SU-DHL-6 (cell line): ENCODE data around the gene INSR.

Experiments used
- H2AFZ ChIP-seq: fragments of 200-600 bp; sonication (generic); 2 replicates; pipeline ENCODE4 v1.6.1; 2014; ENCODE audit warnings: low read depth, mild to moderate bottlenecking, moderate library complexity, mixed read lengths, antibody characterized with exemption, low read length; ENCODE audit not compliant: severe bottlenecking
- H3F3A ChIP-seq: fragments of 200-600 bp; shearing (Covaris generic); 2 replicates; pipeline ENCODE4 v1.6.0; 2016; ENCODE audit warnings: antibody characterized with exemption, mild to moderate bottlenecking; ENCODE audit not compliant: insufficient read depth
- H3K27ac ChIP-seq: fragments of 200-600 bp; sonication (generic); 2 replicates; pipeline ENCODE4 v1.5.1; 2016; ENCODE audit warnings: low read depth, mild to moderate bottlenecking, low read length, moderate library complexity, mixed read lengths
- H3K27me3 ChIP-seq: fragments of 200-600 bp; sonication (generic), shearing (Covaris generic); 2 replicates; pipeline ENCODE4 v1.6.0; 2014; ENCODE audit warnings: mild to moderate bottlenecking, low read length
- H3K36me3 ChIP-seq: fragments of 200-600 bp; sonication (generic); 2 replicates; pipeline ENCODE4 v1.6.1; 2014; ENCODE audit warnings: mild to moderate bottlenecking, low read length, mixed read lengths
- H3K4me2 ChIP-seq: fragments of 300-600, 200-600 bp; shearing (Covaris generic), sonication (generic); 2 replicates; pipeline ENCODE4 v1.6.0; 2014; ENCODE audit warnings: low read length, low read depth, mild to moderate bottlenecking; ENCODE audit not compliant: poor library complexity, severe bottlenecking
- H3K4me3 ChIP-seq: fragments of 200-600 bp; sonication (generic); 2 replicates; pipeline ENCODE4 v1.5.1; 2014; ENCODE audit warnings: antibody characterized with exemption, low read length, mild to moderate bottlenecking, mixed read lengths; ENCODE audit not compliant: insufficient read depth, poor library complexity, severe bottlenecking
- H3K79me2 ChIP-seq: fragments of 200-600 bp; sonication (generic); 2 replicates; pipeline ENCODE4 v1.6.1; 2014; ENCODE audit warnings: mild to moderate bottlenecking, low read length, moderate library complexity; ENCODE audit not compliant: insufficient read depth
- H3K9ac ChIP-seq: fragments of 200-600 bp; sonication (generic); 2 replicates; pipeline ENCODE4 v1.7.0; 2014; ENCODE audit warnings: mild to moderate bottlenecking, low read length
- H3K9me2 ChIP-seq: fragments of 200-600 bp; sonication (generic); replicated peaks from 2 replicates; pipeline ENCODE4 v1.6.1; 2014; ENCODE audit warnings: low read length; ENCODE audit not compliant: insufficient read depth
- H3K9me3 ChIP-seq: fragments of 200-600 bp; sonication (generic); 2 replicates; pipeline ENCODE4 v1.6.1; 2014; ENCODE audit warnings: low read length, mixed read lengths; ENCODE audit not compliant: insufficient read depth
- H4K20me1 ChIP-seq: fragments of 200-600 bp; sonication (generic); 2 replicates; pipeline ENCODE4 v1.6.1; 2014; ENCODE audit warnings: low read depth, mild to moderate bottlenecking, antibody characterized with exemption, low read length, moderate library complexity, mixed read lengths
- EZH2phosphoT487 ChIP-seq: fragments of 200-600 bp; sonication (generic), shearing (Covaris generic); conservative IDR thresholded peaks from 2 replicates; pipeline ENCODE4 v1.6.1; 2018; ENCODE audit warnings: mild to moderate bottlenecking, antibody characterized with exemption, low read length, moderate library complexity, mixed read lengths
- TF ChIP-seq, protein P1 (sequence below): fragments of 200-600 bp; sonication (generic); IDR thresholded peaks from one replicate; pipeline ENCODE4 v1.5.1; 2017; ENCODE audit warnings: antibody characterized with exemption, mild to moderate bottlenecking, low read length, moderate library complexity; ENCODE audit not compliant: insufficient read depth, poor library complexity, severe bottlenecking

Gene INSR

DNA sequence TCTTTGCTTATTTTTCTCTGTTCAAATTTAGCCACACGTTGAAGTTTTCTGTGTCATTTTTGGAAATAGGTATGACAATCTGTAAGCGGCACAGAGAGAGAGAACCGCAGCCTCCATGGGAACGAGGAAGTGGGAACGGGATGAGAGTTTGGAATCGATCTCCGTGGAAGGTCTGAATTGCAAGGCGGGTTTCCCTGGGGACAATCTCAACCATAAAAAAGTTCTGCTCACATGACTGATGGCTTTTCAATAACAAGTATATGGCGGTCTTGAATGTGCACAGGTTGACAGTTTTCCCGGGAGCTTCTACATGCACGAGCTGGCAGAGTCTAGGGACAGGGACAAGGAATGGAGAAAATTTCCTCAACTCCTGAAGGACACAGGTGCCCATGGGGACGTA lies 90.9 kb downstream of the INSR start:
- no peak overlapping the region for H2AFZ ChIP-seq
- H3K79me2 ChIP-seq = peaks cover 66% of the 10 kb centered on the region
- no peaks in the 10 kb centered on the region for H3K9me2 ChIP-seq
- H3K9ac ChIP-seq = no peak overlapping the region
- no peak overlapping the region for H3K4me3 ChIP-seq
- H3K36me3 ChIP-seq = no peaks in the 10 kb centered on the region
- no peaks in the 10 kb centered on the region for H4K20me1 ChIP-seq
- no peaks in the 10 kb centered on the region for H3K9me3 ChIP-seq
- H3K4me2 ChIP-seq = no peak overlapping the region
- no peak for TF ChIP-seq EZH2phosphoT487
- TF ChIP-seq, protein P1, sequence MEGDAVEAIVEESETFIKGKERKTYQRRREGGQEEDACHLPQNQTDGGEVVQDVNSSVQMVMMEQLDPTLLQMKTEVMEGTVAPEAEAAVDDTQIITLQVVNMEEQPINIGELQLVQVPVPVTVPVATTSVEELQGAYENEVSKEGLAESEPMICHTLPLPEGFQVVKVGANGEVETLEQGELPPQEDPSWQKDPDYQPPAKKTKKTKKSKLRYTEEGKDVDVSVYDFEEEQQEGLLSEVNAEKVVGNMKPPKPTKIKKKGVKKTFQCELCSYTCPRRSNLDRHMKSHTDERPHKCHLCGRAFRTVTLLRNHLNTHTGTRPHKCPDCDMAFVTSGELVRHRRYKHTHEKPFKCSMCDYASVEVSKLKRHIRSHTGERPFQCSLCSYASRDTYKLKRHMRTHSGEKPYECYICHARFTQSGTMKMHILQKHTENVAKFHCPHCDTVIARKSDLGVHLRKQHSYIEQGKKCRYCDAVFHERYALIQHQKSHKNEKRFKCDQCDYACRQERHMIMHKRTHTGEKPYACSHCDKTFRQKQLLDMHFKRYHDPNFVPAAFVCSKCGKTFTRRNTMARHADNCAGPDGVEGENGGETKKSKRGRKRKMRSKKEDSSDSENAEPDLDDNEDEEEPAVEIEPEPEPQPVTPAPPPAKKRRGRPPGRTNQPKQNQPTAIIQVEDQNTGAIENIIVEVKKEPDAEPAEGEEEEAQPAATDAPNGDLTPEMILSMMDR = no peak
- H3K27ac ChIP-seq = no peak overlapping the region
- H3K27me3 ChIP-seq = no peaks in the 10 kb centered on the region
- peaks cover 32% of the 10 kb centered on the region for H3F3A ChIP-seq

DNA sequence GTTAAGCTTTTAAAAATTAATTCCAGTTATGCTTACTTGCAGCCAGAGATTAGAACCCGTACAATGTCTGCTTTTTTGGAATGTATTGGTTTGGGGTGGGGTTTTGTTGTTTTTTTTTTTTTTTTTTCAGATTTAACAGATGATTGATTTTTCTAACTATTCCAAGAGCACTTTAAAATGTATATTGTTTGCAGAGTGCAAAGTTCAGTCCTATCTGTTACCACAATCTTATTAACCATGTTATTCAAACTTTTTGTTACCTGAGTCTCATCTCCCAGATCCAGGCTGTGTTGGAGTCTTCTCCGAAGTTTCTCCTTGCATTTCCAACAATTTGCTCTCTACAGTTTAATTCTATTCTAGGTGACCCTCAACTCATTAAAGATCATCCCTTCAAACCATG lies 91.3 kb downstream of the INSR start:
- TF ChIP-seq, protein P1 = no peak
- TF ChIP-seq EZH2phosphoT487 = no peak
- Histone ChIP-seq H3K27me3 (no peaks in the 10 kb centered on the region), H3K27ac (no peak overlapping the region), H3K79me2 (peaks cover 63% of the 10 kb centered on the region), H3K36me3 (no peaks in the 10 kb centered on the region), H3K9ac (no peak overlapping the region), H3K4me3 (no peak overlapping the region), H2AFZ (no peak overlapping the region), H4K20me1 (no peaks in the 10 kb centered on the region), H3K4me2 (no peak overlapping the region), H3F3A (peaks cover 32% of the 10 kb centered on the region), H3K9me3 (no peaks in the 10 kb centered on the region), H3K9me2 (no peaks in the 10 kb centered on the region)

DNA sequence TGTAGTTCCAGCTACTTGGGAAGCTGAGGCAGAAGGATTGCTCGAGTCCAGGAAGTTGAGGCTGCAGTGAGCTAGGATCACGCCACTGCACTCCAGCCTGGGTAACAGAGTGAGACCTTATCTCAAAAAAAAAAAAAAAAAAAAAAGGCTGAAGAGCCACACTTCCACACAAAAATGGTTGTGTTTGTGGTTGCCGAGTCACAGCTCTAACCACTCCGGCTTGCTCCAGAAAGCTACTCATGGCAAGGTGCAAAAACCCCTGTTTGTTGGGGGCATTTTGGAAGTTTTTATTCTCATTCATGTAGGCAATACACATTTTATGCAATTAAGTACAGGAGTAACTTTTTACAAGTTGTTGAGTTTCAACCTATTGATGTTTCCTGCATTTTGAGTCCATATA lies 93.5 kb downstream of the INSR start:
- no peak overlapping the region for H3K4me3 ChIP-seq
- peak overlapping the region; percentile 76; the same call in 1 of the 2 replicates for H3K27ac ChIP-seq
- no peaks in the 10 kb centered on the region for H3K36me3 ChIP-seq
- no peaks in the 10 kb centered on the region for H3K27me3 ChIP-seq
- no peaks in the 10 kb centered on the region for H3K9me3 ChIP-seq
- no peaks in the 10 kb centered on the region for H3K9me2 ChIP-seq
- no peaks in the 10 kb centered on the region for H4K20me1 ChIP-seq
- H2AFZ ChIP-seq = no peak overlapping the region
- H3K79me2 ChIP-seq = peaks cover 58% of the 10 kb centered on the region
- H3K4me2 ChIP-seq = no peak overlapping the region
- no peak overlapping the region for H3K9ac ChIP-seq
- peaks cover 44% of the 10 kb centered on the region for H3F3A ChIP-seq
- TF ChIP-seq, protein P1 = no peak
- TF ChIP-seq EZH2phosphoT487 = no peak
